Measurements from ENCODE around the gene CD2AP.
"Not testable (repeated sequence)": the region's sequence is repeated elsewhere in the genome, so short reads cannot be mapped to it uniquely, and the experiment has no call there.

CD2AP gene

GRCh38 chr6:47535316-47536225, 58.0 kb downstream of the CD2AP start:
- no peak for FAIRE-seq
- TF ChIP-seq POLR2AphosphoS5 (IDR thresholded peaks at IDR 0.05; ENCODE audit: low read depth, low read length): no peak
- no peak for DNase-seq (ENCODE audit: insufficient read length, low spot score)

- DNase-seq (ENCODE audit: insufficient read length, low spot score) (no peak), FAIRE-seq (no peak)
- TF ChIP-seq PAX5 (IDR thresholded peaks at IDR 0.05; ENCODE audit: insufficient read depth, low read length, severe bottlenecking) (no peak), TAF1 (IDR thresholded peaks at IDR 0.05; ENCODE audit: low read depth, low read length) (no peak), POU2F2 (IDR thresholded peaks at IDR 0.05; ENCODE audit: low read depth, low read length) (no peak), POLR2AphosphoS5 (IDR thresholded peaks at IDR 0.05; ENCODE audit: low read depth, low read length) (no peak), SPI1 (IDR thresholded peaks at IDR 0.05; ENCODE audit: low read depth, low read length) (no peak), POLR2A (IDR thresholded peaks at IDR 0.05; ENCODE audit: low read depth, low read length) (no peak)
Measured at GRCh38 chr6:47536816-47537401, 59.3 kb downstream of the CD2AP start.

GRCh38 chr6:47545223-47545622, 67.6 kb downstream of the CD2AP start:
- FAIRE-seq (no peak), DNase-seq (ENCODE audit: insufficient read length, low spot score) (no peak)
- TF ChIP-seq POU2F2 (IDR thresholded peaks at IDR 0.05; ENCODE audit: low read depth, low read length) (no peak), POLR2AphosphoS5 (IDR thresholded peaks at IDR 0.05; ENCODE audit: low read depth, low read length) (no peak), POLR2A (IDR thresholded peaks at IDR 0.05; ENCODE audit: low read depth, low read length) (no peak), SPI1 (IDR thresholded peaks at IDR 0.05; ENCODE audit: low read depth, low read length) (no peak), PAX5 (IDR thresholded peaks at IDR 0.05; ENCODE audit: insufficient read depth, low read length, severe bottlenecking) (no peak), TAF1 (IDR thresholded peaks at IDR 0.05; ENCODE audit: low read depth, low read length) (no peak)

- no peak for DNase-seq (ENCODE audit: insufficient read length, low spot score)
- TF ChIP-seq POU2F2 (IDR thresholded peaks at IDR 0.05; ENCODE audit: low read depth, low read length) (no peak), PAX5 (IDR thresholded peaks at IDR 0.05; ENCODE audit: insufficient read depth, low read length, severe bottlenecking) (no peak), POLR2AphosphoS5 (IDR thresholded peaks at IDR 0.05; ENCODE audit: low read depth, low read length) (no peak), POLR2A (IDR thresholded peaks at IDR 0.05; ENCODE audit: low read depth, low read length) (no peak), TAF1 (IDR thresholded peaks at IDR 0.05; ENCODE audit: low read depth, low read length) (no peak), SPI1 (IDR thresholded peaks at IDR 0.05; ENCODE audit: low read depth, low read length) (no peak)
- no peak for FAIRE-seq
Measured at GRCh38 chr6:47551670-47552069, 74.1 kb downstream of the CD2AP start.

GRCh38 chr6:47552319-47552718, 74.7 kb downstream of the CD2AP start:
- no peak for TF ChIP-seq PAX5 (IDR thresholded peaks at IDR 0.05; ENCODE audit: insufficient read depth, low read length, severe bottlenecking)
- no peak for TF ChIP-seq POLR2A (IDR thresholded peaks at IDR 0.05; ENCODE audit: low read depth, low read length)
- TF ChIP-seq POU2F2 (IDR thresholded peaks at IDR 0.05; ENCODE audit: low read depth, low read length): no peak
- TF ChIP-seq POLR2AphosphoS5 (IDR thresholded peaks at IDR 0.05; ENCODE audit: low read depth, low read length): no peak
- no peak for TF ChIP-seq TAF1 (IDR thresholded peaks at IDR 0.05; ENCODE audit: low read depth, low read length)
- TF ChIP-seq SPI1 (IDR thresholded peaks at IDR 0.05; ENCODE audit: low read depth, low read length): no peak

GRCh38 chr6:47553243-47553642, 75.7 kb downstream of the CD2AP start:
- not testable (repeated sequence) for FAIRE-seq; DNase-seq (ENCODE audit: insufficient read length, low spot score)

More at GRCh38 chr6:47552319-47552718, 74.7 kb downstream of the CD2AP start:
- FAIRE-seq (no peak), DNase-seq (ENCODE audit: insufficient read length, low spot score) (no peak)

GRCh38 chr6:47556459-47556858, 78.9 kb downstream of the CD2AP start:
- not testable (repeated sequence) for DNase-seq (ENCODE audit: insufficient read length, low spot score); FAIRE-seq

- DNase-seq (ENCODE audit: insufficient read length, low spot score): no peak
- TF ChIP-seq POLR2AphosphoS5 (IDR thresholded peaks at IDR 0.05; ENCODE audit: low read depth, low read length) (no peak), SPI1 (IDR thresholded peaks at IDR 0.05; ENCODE audit: low read depth, low read length) (no peak), POU2F2 (IDR thresholded peaks at IDR 0.05; ENCODE audit: low read depth, low read length) (no peak), POLR2A (IDR thresholded peaks at IDR 0.05; ENCODE audit: low read depth, low read length) (no peak), TAF1 (IDR thresholded peaks at IDR 0.05; ENCODE audit: low read depth, low read length) (no peak), PAX5 (IDR thresholded peaks at IDR 0.05; ENCODE audit: insufficient read depth, low read length, severe bottlenecking) (no peak)
- FAIRE-seq: no peak
Measured at GRCh38 chr6:47563162-47563561, 85.6 kb downstream of the CD2AP start.

GRCh38 chr6:47566602-47567001, 89.0 kb downstream of the CD2AP start:
- not testable (repeated sequence) for DNase-seq (ENCODE audit: insufficient read length, low spot score); FAIRE-seq

- TF ChIP-seq POLR2A (IDR thresholded peaks at IDR 0.05; ENCODE audit: low read depth, low read length): no peak
- no peak for TF ChIP-seq POU2F2 (IDR thresholded peaks at IDR 0.05; ENCODE audit: low read depth, low read length)
- no peak for TF ChIP-seq SPI1 (IDR thresholded peaks at IDR 0.05; ENCODE audit: low read depth, low read length)
- TF ChIP-seq POLR2AphosphoS5 (IDR thresholded peaks at IDR 0.05; ENCODE audit: low read depth, low read length): no peak
- no peak for TF ChIP-seq PAX5 (IDR thresholded peaks at IDR 0.05; ENCODE audit: insufficient read depth, low read length, severe bottlenecking)
- TF ChIP-seq TAF1 (IDR thresholded peaks at IDR 0.05; ENCODE audit: low read depth, low read length): no peak
- DNase-seq (ENCODE audit: insufficient read length, low spot score): no peak
- no peak for FAIRE-seq
Measured at GRCh38 chr6:47567586-47567985, 90.0 kb downstream of the CD2AP start.

All from GM12891 (cell line).